Neural cell (in vitro differentiated cells): ENCODE measurements around the gene KIF20A. TPM values are rescaled to one million over a fixed set of nuclear protein-coding genes. Genes with fewer than 3 reads are reported as not detected.

Experiments
- H2AFZ ChIP-seq: fragments of 200-600, 300-800 bp; sonication (generic), shearing (Covaris generic); 2 replicates; pipeline ENCODE4 v1.6.0; 2014; ENCODE audit warnings: low read depth, mild to moderate bottlenecking, antibody characterized with exemption, low read length, moderate library complexity
- H3F3A ChIP-seq: fragments of 200-600 bp; shearing (Covaris generic); 2 replicates; pipeline ENCODE4 v1.6.1; 2016; ENCODE audit warnings: mild to moderate bottlenecking, moderate library complexity, mixed read lengths, antibody characterized with exemption, low read length; ENCODE audit not compliant: insufficient read depth, poor library complexity, severe bottlenecking
- H3K27ac ChIP-seq: fragments of 200-600, 300-800 bp; sonication (generic), shearing (Covaris generic); 2 replicates; pipeline ENCODE4 v1.5.1; 2014; ENCODE audit warnings: mild to moderate bottlenecking, low read length, moderate library complexity
- H3K27me3 ChIP-seq: fragments of 300-800, 200-600 bp; sonication (generic), shearing (Covaris generic); 2 replicates; pipeline ENCODE4 v1.6.0; 2014; ENCODE audit warnings: mild to moderate bottlenecking, low read depth, low read length, moderate library complexity; ENCODE audit not compliant: insufficient read depth
- H3K36me3 ChIP-seq: fragments of 300-800, 200-600 bp; sonication (generic), shearing (Covaris generic); 2 replicates; pipeline ENCODE4 v1.5.1; 2014; ENCODE audit warnings: mild to moderate bottlenecking, antibody characterized with exemption, low read length, moderate library complexity; ENCODE audit not compliant: insufficient read depth
- H3K4me2 ChIP-seq: fragments of 300-800, 200-600 bp; sonication (generic), shearing (Covaris generic); 2 replicates; pipeline ENCODE4 v1.6.0; 2014; ENCODE audit warnings: mild to moderate bottlenecking, low read length
- H3K4me3 ChIP-seq: fragments of 300-800, 200-600 bp; sonication (generic), shearing (Covaris generic); 2 replicates; pipeline ENCODE4 v1.5.1; 2014; ENCODE audit warnings: mild to moderate bottlenecking, low read length, moderate library complexity
- H3K79me2 ChIP-seq: fragments of 200-600 bp; shearing (Covaris generic); replicated peaks from 2 replicates; pipeline ENCODE4 v1.6.0; 2014; ENCODE audit warnings: mild to moderate bottlenecking, low read length, moderate library complexity; ENCODE audit not compliant: insufficient read depth
- H3K9ac ChIP-seq: fragments of 300-800, 200-600 bp; sonication (generic), shearing (Covaris generic); 2 replicates; pipeline ENCODE4 v1.6.1; 2016; ENCODE audit warnings: mild to moderate bottlenecking, low read length, mixed read lengths
- H3K9me2 ChIP-seq: fragments of 200-600 bp; shearing (Covaris generic); 2 replicates; pipeline ENCODE4 v1.6.1; 2016; ENCODE audit warnings: mild to moderate bottlenecking, low read length, mixed read lengths; ENCODE audit not compliant: insufficient read depth
- H3K9me3 ChIP-seq: fragments of 200-600, 300-800 bp; sonication (generic), shearing (Covaris generic); 2 replicates; pipeline ENCODE4 v1.6.1; 2016; ENCODE audit warnings: mild to moderate bottlenecking, mixed run types, low read length, moderate library complexity, mixed read lengths
- H4K20me1 ChIP-seq: fragments of 200-600 bp; shearing (Covaris generic); 2 replicates; pipeline ENCODE4 v1.6.1; 2016; ENCODE audit warnings: mild to moderate bottlenecking, mixed run types; ENCODE audit not compliant: insufficient read depth
- EP300 ChIP-seq: fragments of 450-650 bp; conservative IDR thresholded peaks from 2 replicates; pipeline ENCODE4 v1.6.1; 2014; ENCODE audit warnings: antibody characterized with exemption, mild to moderate bottlenecking, moderate library complexity; ENCODE audit not compliant: poor library complexity, severe bottlenecking
- EZH2 ChIP-seq: fragments of 200-600, 300-800 bp; shearing (Covaris generic), sonication (generic); IDR thresholded peaks from 2 replicates; pipeline ENCODE4 v1.6.1; 2014; ENCODE audit warnings: antibody characterized with exemption, low read length, borderline replicate concordance, mild to moderate bottlenecking; ENCODE audit not compliant: insufficient read depth, poor library complexity, severe bottlenecking
- MXI1 ChIP-seq: fragments of 450-650 bp; conservative IDR thresholded peaks from 2 replicates; pipeline ENCODE4 v1.6.1; 2014; ENCODE audit warnings: antibody characterized with exemption, mild to moderate bottlenecking; ENCODE audit not compliant: poor library complexity, severe bottlenecking
- POLR2AphosphoS5 ChIP-seq: IDR thresholded peaks from 2 replicates; pipeline ENCODE4 v1.6.1; 2012
- RAD21 ChIP-seq: fragments of 450-650 bp; conservative IDR thresholded peaks from 2 replicates; pipeline ENCODE4 v1.6.1; 2014; ENCODE audit warnings: antibody characterized with exemption, mild to moderate bottlenecking, moderate library complexity
- SMC3 ChIP-seq: fragments of 450-650 bp; conservative IDR thresholded peaks from 2 replicates; pipeline ENCODE4 v1.6.1; 2014; ENCODE audit warnings: antibody characterized with exemption, mild to moderate bottlenecking, moderate library complexity; ENCODE audit not compliant: poor library complexity
- TAF1 ChIP-seq: IDR thresholded peaks from 2 replicates; pipeline ENCODE4 v1.6.1; 2012; ENCODE audit warnings: low read depth
- polyA plus RNA-seq: library from polyadenylated mRNA; depleted of rRNA; stranded (reverse); fragments of >200 nt; gene quantifications from 2 replicates; pipeline ENCODE4 v1.2.3, GENCODE V29; 2014
- TF ChIP-seq, protein P1 (sequence below): IDR thresholded peaks from 2 replicates; pipeline ENCODE4 v1.6.1; 2012; ENCODE audit warnings: borderline replicate concordance
- TF ChIP-seq, protein P2 (sequence below): fragments of 450-650 bp; IDR thresholded peaks from 2 replicates; pipeline ENCODE4 v1.5.1; 2014; ENCODE audit warnings: antibody characterized with exemption, mild to moderate bottlenecking, moderate library complexity; ENCODE audit not compliant: poor library complexity, severe bottlenecking

Gene KIF20A
- polyA plus RNA-seq, 1 donor from 2014 or later = 2.1 TPM

DNA sequence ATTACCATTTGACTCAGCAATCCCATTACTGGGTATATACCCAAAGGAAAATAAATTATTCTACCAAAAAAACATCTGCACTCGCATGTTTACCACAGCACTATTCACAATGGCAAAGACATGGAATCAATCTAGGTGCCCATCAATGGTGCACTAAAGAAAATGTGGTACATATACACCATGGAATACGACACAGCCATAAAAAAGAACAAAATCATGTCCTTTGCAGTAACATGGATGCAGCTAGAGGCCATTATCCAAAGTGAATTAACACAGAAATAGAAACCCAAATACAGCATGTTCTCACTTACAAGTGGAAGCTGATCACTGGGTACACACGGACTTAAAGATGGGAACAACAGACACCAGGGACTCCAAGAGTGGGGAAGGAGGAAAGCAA, 32.1 kb downstream of the KIF20A start:
- Histone ChIP-seq H3K9ac (no peak overlapping the region), H3K4me2 (no peak overlapping the region), H2AFZ (no peak overlapping the region), H4K20me1 (no peaks in the 10 kb centered on the region), H3F3A (no peaks in the 10 kb centered on the region), H3K27ac (no peak overlapping the region), H3K9me3 (no peaks in the 10 kb centered on the region), H3K27me3 (no peaks in the 10 kb centered on the region), H3K79me2 (peaks cover 37% of the 10 kb centered on the region), H3K4me3 (no peak overlapping the region), H3K9me2 (no peaks in the 10 kb centered on the region), H3K36me3 (no peaks in the 10 kb centered on the region)
- TF ChIP-seq MXI1 (no peak), POLR2AphosphoS5 (no peak), EP300 (no peak), TAF1 (no peak), EZH2 (no peak), RAD21 (no peak), SMC3 (no peak)
- TF ChIP-seq, protein P1, sequence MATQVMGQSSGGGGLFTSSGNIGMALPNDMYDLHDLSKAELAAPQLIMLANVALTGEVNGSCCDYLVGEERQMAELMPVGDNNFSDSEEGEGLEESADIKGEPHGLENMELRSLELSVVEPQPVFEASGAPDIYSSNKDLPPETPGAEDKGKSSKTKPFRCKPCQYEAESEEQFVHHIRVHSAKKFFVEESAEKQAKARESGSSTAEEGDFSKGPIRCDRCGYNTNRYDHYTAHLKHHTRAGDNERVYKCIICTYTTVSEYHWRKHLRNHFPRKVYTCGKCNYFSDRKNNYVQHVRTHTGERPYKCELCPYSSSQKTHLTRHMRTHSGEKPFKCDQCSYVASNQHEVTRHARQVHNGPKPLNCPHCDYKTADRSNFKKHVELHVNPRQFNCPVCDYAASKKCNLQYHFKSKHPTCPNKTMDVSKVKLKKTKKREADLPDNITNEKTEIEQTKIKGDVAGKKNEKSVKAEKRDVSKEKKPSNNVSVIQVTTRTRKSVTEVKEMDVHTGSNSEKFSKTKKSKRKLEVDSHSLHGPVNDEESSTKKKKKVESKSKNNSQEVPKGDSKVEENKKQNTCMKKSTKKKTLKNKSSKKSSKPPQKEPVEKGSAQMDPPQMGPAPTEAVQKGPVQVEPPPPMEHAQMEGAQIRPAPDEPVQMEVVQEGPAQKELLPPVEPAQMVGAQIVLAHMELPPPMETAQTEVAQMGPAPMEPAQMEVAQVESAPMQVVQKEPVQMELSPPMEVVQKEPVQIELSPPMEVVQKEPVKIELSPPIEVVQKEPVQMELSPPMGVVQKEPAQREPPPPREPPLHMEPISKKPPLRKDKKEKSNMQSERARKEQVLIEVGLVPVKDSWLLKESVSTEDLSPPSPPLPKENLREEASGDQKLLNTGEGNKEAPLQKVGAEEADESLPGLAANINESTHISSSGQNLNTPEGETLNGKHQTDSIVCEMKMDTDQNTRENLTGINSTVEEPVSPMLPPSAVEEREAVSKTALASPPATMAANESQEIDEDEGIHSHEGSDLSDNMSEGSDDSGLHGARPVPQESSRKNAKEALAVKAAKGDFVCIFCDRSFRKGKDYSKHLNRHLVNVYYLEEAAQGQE = no peak
- TF ChIP-seq, protein P2, sequence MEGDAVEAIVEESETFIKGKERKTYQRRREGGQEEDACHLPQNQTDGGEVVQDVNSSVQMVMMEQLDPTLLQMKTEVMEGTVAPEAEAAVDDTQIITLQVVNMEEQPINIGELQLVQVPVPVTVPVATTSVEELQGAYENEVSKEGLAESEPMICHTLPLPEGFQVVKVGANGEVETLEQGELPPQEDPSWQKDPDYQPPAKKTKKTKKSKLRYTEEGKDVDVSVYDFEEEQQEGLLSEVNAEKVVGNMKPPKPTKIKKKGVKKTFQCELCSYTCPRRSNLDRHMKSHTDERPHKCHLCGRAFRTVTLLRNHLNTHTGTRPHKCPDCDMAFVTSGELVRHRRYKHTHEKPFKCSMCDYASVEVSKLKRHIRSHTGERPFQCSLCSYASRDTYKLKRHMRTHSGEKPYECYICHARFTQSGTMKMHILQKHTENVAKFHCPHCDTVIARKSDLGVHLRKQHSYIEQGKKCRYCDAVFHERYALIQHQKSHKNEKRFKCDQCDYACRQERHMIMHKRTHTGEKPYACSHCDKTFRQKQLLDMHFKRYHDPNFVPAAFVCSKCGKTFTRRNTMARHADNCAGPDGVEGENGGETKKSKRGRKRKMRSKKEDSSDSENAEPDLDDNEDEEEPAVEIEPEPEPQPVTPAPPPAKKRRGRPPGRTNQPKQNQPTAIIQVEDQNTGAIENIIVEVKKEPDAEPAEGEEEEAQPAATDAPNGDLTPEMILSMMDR = no peak

DNA sequence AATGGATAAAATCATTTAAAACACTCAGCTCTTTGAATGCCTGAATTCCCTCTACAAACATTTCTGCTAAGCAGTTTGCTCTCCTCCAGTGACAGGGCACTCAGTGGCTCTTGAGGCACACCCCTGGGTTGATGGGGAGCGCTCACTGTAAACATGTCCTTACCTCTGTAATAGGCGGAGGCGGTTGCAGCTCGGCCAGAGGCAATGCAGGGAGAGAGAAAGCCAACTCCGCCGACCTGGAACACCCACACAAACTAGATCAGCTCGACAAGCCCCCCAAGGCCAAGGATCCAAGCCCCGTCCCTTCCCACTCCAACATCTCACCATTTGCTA, 33.9 kb downstream of the KIF20A start:
- Histone ChIP-seq H4K20me1 (no peaks in the 10 kb centered on the region), H3K9ac (peak overlapping the region; percentile 81), H3K9me3 (no peaks in the 10 kb centered on the region), H3F3A (no peaks in the 10 kb centered on the region), H2AFZ (peak overlapping the region; percentile 83), H3K79me2 (peaks cover 34% of the 10 kb centered on the region), H3K4me3 (peak overlapping the region; percentile 89), H3K27me3 (no peaks in the 10 kb centered on the region), H3K9me2 (no peaks in the 10 kb centered on the region), H3K36me3 (no peaks in the 10 kb centered on the region), H3K27ac (peak overlapping the region; percentile 82), H3K4me2 (peak overlapping the region; percentile 91)
- TF ChIP-seq, protein P2 = no peak
- TF ChIP-seq SMC3 (peak; percentile 46), POLR2AphosphoS5 (no peak), EZH2 (no peak)
- TF ChIP-seq, protein P1 = no peak
